AG08395 (cell line): ENCODE results near the gene WSB1.
"Not testable (repeated sequence)": the region's sequence is repeated elsewhere in the genome, so short reads cannot be mapped to it uniquely, and the experiment has no call there.

Source experiments
- DNase-seq: peaks from one replicate; pipeline ENCODE4 v3.0.0; 2012; ENCODE audit warnings: mixed read lengths, low spot score

WSB1 gene

GRCh38 chr17:27315796-27316465 lies 22.0 kb downstream of the WSB1 start:
- DNase-seq, result no peak

- DNase-seq, result no peak
Measured at GRCh38 chr17:27318228-27318627, 24.3 kb downstream of the WSB1 start.

- DNase-seq, result no peak
Measured at GRCh38 chr17:27318633-27319032, 24.7 kb downstream of the WSB1 start.

- DNase-seq, result peak; percentile 67
Measured at GRCh38 chr17:27319541-27320221, 25.8 kb downstream of the WSB1 start.

- no peak for DNase-seq
Measured at GRCh38 chr17:27320222-27320560, 26.3 kb downstream of the WSB1 start.

- DNase-seq, result no peak
Measured at GRCh38 chr17:27321372-27321771, 27.5 kb downstream of the WSB1 start.

GRCh38 chr17:27322026-27322425 lies 28.1 kb downstream of the WSB1 start:
- DNase-seq, result no peak

- no peak for DNase-seq
Measured at GRCh38 chr17:27322690-27323508, 29.0 kb downstream of the WSB1 start.

- DNase-seq, result peak; percentile 70
Measured at GRCh38 chr17:27323538-27324215, 29.8 kb downstream of the WSB1 start.

GRCh38 chr17:27324771-27325339 lies 30.9 kb downstream of the WSB1 start:
- DNase-seq, result no peak

- DNase-seq, result no peak
Measured at GRCh38 chr17:27326051-27326450, 32.1 kb downstream of the WSB1 start.

GRCh38 chr17:27326585-27326984 lies 32.7 kb downstream of the WSB1 start:
- no peak for DNase-seq

- DNase-seq, result no peak
Measured at GRCh38 chr17:27327397-27327796, 33.5 kb downstream of the WSB1 start.

GRCh38 chr17:27327871-27328270 lies 34.0 kb downstream of the WSB1 start:
- no peak for DNase-seq

- DNase-seq, result not testable (repeated sequence)
Measured at GRCh38 chr17:27328686-27329085, 34.8 kb downstream of the WSB1 start.

GRCh38 chr17:27329146-27329805 lies 35.4 kb downstream of the WSB1 start:
- no peak for DNase-seq

GRCh38 chr17:27332047-27332393 lies 38.1 kb downstream of the WSB1 start:
- DNase-seq, result no peak

- peak; percentile 97 for DNase-seq
Measured at GRCh38 chr17:27332485-27333409, 38.8 kb downstream of the WSB1 start.

GRCh38 chr17:27333410-27333980 lies 39.6 kb downstream of the WSB1 start:
- DNase-seq, result no peak

- no peak for DNase-seq
Measured at GRCh38 chr17:27336184-27336583, 42.3 kb downstream of the WSB1 start.
